SK-MEL-5 (cell line): Measurements from ENCODE around the gene DIAPH2. TPM values are rescaled to one million over a fixed set of nuclear protein-coding genes. Genes with fewer than 3 reads are reported as not detected.

ENCODE experiments used
- DNase-seq: peaks from one replicate; pipeline ENCODE4 v3.0.0-alpha.2; 2016; ENCODE audit warnings: low read depth, low spot score
- in situ Hi-C: cut with HindIII; loops from 2 replicates; pipeline ENCODE4 v1.10.0; 2016; ENCODE audit warnings: low sequenced_read_pairs, high pct_unique_total_duplicates, low pct_unique_long_range_greater_than_20kb
- total RNA-seq: library from RNA; depleted of rRNA; stranded (reverse); fragments of >200 nt; shearing (Covaris generic); gene quantifications from 2 replicates; pipeline ENCODE4 v1.2.3, GENCODE V29; 2014

DIAPH2 gene
- total RNA-seq, 1 experiment from 2014 or later, result 21.8 TPM

- no peak for DNase-seq
- in situ Hi-C loops, result no loop called here
Observed at GRCh38 chrX:97332963-97333362, 648.3 kb downstream of the DIAPH2 start.

- in situ Hi-C loops, result no loop called here
Observed at GRCh38 chrX:97334850-97335249, 650.2 kb downstream of the DIAPH2 start.

GRCh38 chrX:97344724-97345123 lies 660.1 kb downstream of the DIAPH2 start:
- in situ Hi-C loops, result no loop called here
- DNase-seq, result no peak

More at GRCh38 chrX:97334850-97335249, 650.2 kb downstream of the DIAPH2 start:
- no peak for DNase-seq

- DNase-seq, result no peak
- in situ Hi-C loops, result no loop called here
Observed at GRCh38 chrX:97358941-97359340, 674.3 kb downstream of the DIAPH2 start.

- in situ Hi-C loops, result no loop called here
- peak; percentile 33 for DNase-seq
Observed at GRCh38 chrX:97363843-97364242, 679.2 kb downstream of the DIAPH2 start.

- in situ Hi-C loops, result no loop called here
- DNase-seq, result no peak
Observed at GRCh38 chrX:97366237-97366636, 681.6 kb downstream of the DIAPH2 start.

- no peak for DNase-seq
- in situ Hi-C loops, result no loop called here
Observed at GRCh38 chrX:97367125-97367524, 682.5 kb downstream of the DIAPH2 start.

- no peak for DNase-seq
- in situ Hi-C loops, result no loop called here
Observed at GRCh38 chrX:97369947-97370346, 685.3 kb downstream of the DIAPH2 start.

GRCh38 chrX:97372001-97372766 lies 687.5 kb downstream of the DIAPH2 start:
- in situ Hi-C loops, result no loop called here
- no peak for DNase-seq

GRCh38 chrX:97374266-97374665 lies 689.6 kb downstream of the DIAPH2 start:
- no peak for DNase-seq

GRCh38 chrX:97380200-97380599 lies 695.6 kb downstream of the DIAPH2 start:
- no peak for DNase-seq
- in situ Hi-C loops, result no loop called here

More at GRCh38 chrX:97374266-97374665, 689.6 kb downstream of the DIAPH2 start:
- in situ Hi-C loops, result no loop called here

GRCh38 chrX:97384685-97385084 lies 700.0 kb downstream of the DIAPH2 start:
- DNase-seq, result no peak
- in situ Hi-C loops, result no loop called here

GRCh38 chrX:97387004-97387403 lies 702.4 kb downstream of the DIAPH2 start:
- no peak for DNase-seq
- in situ Hi-C loops, result no loop called here

GRCh38 chrX:97389761-97390192 lies 705.1 kb downstream of the DIAPH2 start:
- in situ Hi-C loops, result no loop called here
- DNase-seq, result no peak

GRCh38 chrX:97397371-97397770 lies 712.7 kb downstream of the DIAPH2 start:
- in situ Hi-C loops, result no loop called here
- DNase-seq, result no peak

GRCh38 chrX:97398030-97398551 lies 713.4 kb downstream of the DIAPH2 start:
- in situ Hi-C loops, result no loop called here
- DNase-seq, result no peak

GRCh38 chrX:97399400-97399799 lies 714.8 kb downstream of the DIAPH2 start:
- DNase-seq, result no peak
- in situ Hi-C loops, result no loop called here

GRCh38 chrX:97400492-97400891 lies 715.9 kb downstream of the DIAPH2 start:
- no peak for DNase-seq
- in situ Hi-C loops, result no loop called here

GRCh38 chrX:97401154-97401553 lies 716.5 kb downstream of the DIAPH2 start:
- in situ Hi-C loops, result no loop called here
- no peak for DNase-seq
